D341Med (cell line): ENCODE measurements around the gene SON.

Experiments used
- DNase-seq: peaks from one replicate; pipeline ENCODE4 v3.0.0; 2012; ENCODE audit warnings: low spot score

Gene SON

DNA sequence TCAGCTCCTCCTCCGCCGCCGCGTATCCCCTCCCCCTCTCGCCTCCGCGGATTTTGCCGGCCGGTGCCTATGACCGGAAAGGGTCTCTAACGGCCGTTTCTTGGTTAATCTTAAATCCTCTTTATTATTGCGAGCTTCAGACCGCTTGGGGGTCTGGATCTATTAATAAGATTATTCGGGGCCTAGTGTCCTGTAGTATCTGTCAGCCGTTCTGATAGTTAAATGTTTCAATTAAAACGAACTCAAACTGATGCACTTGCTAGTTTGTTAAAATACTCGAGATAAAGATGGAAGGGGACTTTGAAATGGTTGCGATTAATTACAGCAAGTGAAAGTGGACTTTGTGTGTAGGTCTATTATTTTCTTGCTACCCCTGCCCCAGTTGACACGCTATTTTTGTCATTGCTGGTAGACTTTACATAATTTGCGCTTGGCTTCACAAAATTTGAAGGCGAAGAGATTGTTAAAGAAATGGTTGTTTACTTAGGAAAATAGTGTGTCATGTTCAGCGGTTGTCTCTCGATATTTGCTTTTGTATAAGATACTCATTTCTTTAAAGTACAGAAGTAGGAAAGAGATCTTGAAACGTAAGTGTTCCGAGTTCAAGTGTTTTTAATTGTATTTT is 779 bp downstream of the SON start:
- no peak for DNase-seq

DNA sequence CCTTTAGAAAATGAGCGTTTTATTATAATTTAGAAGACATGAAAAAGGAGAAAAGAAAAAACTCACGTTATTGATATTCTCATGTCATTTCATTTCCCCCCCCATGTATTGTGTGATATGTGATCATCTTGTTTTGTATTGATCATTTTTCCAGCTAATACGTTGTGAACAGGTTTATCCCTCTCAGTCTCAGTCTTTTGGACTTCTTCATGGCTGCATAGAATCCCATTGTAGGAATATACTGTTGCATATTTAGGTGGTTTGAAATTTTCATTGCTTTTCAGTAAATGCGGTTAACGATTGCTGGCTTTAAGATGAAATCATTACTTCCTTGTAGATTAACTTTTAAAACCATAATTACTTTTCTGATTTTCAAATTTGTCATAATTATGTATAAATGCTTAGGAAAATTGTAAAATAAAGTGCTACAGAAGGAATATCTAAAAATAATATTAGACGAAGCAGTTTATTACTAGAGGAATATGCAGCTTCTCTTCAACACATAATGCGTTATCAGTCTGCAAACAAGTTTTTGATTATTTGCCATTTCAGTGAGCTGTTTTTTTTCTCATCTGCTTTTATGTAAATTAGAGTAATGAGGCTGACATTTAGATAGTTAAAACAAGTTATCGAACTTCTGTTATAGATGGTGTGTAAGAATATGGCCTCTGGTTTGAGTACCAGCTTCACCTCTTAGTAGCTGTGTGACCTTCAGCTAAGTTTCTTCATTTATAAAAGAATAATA is 1.8 kb downstream of the SON start:
- no peak for DNase-seq

DNA sequence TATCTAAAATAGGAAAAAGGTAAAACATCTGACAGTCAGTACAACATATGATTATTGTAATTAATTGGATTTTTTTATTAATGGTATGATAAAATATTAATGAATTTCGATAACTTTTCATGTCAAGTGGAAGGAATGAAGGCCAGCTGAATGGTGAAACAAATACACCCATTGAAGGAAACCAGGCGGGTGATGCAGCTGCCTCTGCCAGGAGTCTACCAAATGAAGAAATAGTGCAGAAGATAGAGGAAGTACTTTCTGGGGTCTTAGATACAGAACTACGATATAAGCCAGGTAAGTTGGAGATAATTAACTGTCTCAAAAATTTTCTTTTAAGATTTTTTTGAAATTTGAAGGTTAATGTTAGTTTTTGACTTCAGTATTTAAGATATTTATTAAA is 3.2 kb downstream of the SON start:
- no peak for DNase-seq

DNA sequence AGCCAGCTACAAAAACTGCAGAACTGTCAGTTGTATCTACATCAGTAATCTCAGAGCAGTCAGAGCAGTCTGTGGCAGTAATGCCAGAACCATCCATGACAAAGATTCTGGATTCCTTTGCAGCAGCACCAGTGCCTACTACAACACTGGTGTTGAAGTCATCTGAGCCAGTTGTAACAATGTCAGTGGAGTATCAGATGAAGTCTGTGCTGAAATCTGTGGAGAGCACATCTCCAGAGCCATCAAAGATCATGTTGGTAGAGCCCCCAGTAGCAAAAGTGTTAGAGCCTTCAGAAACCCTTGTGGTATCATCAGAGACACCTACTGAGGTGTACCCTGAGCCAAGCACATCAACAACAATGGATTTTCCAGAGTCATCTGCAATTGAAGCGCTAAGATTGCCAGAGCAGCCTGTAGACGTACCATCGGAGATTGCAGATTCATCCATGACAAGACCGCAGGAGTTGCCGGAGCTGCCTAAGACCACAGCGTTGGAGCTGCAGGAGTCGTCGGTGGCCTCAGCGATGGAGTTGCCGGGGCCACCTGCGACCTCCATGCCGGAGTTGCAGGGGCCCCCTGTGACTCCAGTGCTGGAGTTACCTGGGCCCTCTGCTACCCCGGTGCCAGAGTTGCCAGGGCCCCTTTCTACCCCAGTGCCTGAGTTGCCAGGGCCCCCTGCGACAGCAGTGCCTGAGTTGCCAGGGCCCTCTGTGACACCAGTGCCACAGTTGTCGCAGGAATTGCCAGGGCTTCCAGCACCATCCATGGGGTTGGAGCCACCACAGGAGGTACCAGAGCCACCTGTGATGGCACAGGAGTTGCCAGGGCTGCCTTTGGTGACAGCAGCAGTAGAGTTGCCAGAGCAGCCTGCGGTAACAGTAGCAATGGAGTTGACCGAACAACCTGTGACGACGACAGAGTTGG is 7.3 kb downstream of the SON start:
- DNase-seq = no peak

DNA sequence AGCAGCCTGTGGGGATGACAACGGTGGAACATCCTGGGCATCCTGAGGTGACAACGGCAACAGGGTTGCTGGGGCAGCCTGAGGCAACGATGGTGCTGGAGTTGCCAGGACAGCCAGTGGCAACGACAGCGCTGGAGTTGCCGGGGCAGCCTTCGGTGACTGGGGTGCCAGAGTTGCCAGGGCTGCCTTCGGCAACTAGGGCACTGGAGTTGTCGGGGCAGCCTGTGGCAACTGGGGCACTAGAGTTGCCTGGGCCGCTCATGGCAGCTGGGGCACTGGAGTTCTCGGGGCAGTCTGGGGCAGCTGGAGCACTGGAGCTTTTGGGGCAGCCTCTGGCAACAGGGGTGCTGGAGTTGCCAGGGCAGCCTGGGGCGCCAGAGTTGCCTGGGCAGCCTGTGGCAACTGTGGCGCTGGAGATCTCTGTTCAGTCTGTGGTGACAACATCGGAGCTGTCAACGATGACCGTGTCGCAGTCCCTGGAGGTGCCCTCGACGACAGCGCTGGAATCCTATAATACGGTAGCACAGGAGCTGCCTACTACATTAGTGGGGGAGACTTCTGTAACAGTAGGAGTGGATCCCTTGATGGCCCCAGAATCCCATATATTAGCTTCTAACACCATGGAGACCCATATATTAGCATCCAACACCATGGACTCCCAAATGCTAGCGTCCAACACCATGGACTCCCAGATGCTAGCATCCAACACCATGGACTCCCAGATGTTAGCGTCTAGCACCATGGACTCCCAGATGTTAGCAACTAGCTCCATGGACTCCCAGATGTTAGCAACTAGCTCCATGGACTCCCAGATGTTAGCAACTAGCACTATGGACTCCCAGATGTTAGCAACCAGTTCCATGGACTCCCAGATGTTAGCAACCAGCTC is 8.2 kb downstream of the SON start:
- no peak for DNase-seq

DNA sequence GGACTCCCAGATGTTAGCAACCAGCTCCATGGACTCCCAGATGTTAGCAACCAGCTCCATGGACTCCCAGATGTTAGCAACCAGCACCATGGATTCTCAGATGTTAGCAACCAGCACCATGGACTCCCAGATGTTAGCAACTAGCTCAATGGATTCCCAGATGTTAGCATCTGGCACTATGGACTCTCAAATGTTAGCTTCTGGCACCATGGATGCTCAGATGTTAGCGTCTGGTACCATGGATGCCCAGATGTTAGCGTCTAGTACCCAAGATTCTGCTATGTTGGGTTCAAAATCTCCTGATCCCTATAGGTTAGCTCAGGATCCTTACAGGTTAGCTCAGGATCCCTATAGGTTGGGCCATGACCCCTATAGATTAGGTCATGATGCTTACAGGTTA is 8.8 kb downstream of the SON start:
- DNase-seq = no peak

DNA sequence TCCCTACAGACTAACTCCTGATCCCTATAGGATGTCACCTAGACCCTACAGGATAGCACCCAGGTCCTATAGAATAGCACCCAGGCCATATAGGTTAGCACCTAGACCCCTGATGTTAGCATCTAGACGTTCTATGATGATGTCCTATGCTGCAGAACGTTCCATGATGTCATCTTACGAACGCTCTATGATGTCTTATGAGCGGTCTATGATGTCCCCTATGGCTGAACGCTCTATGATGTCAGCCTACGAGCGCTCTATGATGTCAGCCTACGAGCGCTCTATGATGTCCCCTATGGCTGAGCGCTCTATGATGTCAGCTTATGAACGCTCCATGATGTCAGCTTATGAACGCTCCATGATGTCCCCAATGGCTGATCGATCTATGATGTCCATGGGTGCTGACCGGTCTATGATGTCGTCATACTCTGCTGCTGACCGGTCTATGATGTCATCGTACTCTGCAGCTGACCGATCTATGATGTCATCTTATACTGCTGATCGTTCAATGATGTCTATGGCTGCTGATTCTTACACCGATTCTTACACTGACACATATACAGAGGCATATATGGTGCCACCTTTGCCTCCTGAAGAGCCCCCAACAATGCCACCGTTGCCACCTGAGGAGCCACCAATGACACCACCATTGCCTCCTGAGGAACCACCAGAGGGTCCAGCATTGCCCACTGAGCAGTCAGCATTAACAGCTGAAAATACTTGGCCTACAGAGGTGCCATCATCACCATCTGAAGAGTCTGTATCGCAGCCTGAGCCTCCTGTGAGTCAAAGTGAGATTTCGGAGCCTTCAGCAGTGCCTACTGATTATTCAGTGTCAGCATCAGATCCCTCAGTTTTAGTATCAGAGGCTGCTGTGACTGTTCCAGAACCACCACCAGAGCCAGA is 9.5 kb downstream of the SON start:
- no peak for DNase-seq

DNA sequence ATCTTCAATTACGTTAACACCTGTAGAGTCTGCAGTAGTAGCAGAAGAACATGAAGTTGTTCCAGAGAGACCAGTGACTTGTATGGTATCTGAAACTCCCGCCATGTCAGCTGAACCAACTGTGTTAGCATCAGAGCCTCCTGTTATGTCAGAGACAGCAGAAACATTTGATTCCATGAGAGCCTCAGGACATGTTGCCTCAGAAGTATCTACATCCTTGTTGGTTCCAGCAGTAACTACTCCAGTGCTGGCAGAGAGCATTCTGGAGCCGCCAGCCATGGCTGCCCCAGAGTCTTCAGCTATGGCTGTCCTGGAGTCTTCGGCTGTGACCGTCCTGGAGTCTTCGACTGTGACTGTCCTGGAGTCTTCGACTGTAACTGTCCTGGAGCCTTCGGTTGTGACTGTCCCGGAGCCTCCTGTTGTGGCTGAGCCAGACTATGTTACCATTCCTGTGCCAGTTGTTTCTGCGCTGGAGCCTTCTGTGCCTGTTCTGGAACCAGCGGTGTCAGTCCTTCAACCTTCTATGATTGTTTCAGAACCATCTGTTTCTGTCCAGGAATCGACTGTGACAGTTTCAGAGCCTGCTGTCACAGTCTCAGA is 10.3 kb downstream of the SON start:
- no peak for DNase-seq

DNA sequence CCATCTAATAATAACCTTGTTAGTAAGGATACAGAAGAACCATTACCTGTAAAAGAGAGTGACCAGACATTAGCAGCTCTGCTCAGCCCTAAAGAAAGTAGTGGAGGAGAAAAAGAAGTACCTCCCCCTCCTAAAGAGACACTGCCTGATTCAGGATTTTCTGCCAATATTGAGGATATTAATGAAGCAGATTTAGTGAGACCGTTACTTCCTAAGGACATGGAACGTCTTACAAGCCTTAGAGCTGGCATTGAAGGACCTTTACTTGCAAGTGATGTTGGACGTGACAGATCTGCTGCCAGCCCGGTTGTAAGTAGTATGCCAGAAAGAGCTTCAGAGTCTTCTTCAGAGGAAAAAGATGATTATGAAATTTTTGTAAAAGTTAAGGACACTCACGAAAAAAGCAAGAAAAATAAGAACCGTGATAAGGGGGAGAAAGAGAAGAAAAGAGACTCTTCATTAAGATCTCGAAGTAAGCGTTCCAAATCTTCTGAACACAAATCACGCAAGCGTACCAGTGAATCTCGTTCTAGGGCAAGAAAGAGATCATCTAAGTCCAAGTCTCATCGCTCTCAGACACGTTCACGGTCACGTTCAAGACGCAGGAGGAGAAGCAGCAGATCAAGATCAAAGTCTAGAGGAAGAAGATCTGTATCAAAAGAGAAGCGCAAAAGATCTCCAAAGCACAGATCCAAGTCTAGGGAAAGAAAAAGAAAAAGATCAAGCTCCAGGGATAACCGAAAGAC is 11.6 kb downstream of the SON start:
- no peak for DNase-seq

DNA sequence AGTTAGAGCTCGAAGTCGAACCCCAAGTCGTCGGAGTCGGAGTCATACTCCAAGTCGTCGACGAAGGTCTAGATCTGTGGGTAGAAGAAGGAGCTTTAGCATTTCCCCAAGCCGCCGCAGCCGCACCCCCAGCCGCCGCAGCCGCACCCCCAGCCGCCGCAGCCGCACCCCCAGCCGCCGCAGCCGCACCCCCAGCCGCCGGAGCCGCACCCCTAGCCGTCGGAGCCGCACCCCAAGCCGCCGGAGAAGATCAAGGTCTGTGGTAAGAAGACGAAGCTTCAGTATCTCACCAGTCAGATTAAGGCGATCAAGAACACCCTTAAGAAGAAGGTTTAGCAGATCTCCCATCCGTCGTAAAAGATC is 12.1 kb downstream of the SON start:
- DNase-seq = no peak

DNA sequence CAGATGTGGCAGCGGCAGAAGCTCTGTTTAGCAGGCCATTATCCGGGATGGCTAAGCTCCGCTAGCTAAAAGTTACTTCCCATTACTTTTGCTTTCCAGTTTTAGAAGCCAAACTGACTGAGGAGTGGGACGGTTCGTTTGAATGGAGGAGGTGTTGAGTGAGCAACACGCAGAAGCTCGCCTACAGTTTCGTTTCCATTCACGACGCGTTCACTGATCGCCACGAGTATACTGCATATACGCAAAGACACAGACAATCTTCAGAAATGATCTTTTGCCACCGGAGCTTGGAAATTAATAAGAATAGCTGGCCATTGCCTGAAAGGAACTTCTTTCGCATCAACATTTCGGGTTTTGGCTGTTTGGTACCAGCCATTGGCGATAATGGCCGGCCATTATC is 14.6 kb downstream of the SON start:
- no peak for DNase-seq

DNA sequence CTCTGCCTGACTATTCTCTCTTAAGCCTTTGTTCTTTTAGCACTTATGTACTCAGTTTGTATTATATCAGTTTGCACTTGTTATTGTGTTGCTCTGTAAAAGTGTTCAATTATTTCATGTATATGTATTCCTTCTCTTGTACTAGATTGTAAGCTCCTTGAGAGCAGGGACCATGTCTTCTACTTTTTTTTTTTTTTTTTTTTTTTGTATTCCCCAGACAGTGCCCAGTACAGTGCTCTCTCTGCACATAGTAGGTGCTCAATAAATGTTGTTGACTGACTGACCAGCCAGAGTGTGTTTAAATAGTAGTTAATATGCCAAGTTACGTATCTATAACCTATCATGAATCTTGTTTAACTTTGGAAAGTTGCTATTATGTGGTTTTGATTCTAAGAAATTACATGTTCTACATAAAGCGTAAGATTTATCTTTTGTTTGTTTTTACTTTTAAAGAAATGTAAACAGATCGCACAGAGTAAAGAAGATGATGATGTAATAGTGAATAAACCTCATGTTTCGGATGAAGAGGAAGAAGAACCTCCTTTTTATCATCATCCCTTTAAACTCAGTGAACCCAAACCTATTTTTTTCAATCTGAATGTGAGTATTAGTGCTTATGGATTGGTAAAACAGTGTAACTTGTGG is 16.1 kb downstream of the SON start:
- DNase-seq = no peak

DNA sequence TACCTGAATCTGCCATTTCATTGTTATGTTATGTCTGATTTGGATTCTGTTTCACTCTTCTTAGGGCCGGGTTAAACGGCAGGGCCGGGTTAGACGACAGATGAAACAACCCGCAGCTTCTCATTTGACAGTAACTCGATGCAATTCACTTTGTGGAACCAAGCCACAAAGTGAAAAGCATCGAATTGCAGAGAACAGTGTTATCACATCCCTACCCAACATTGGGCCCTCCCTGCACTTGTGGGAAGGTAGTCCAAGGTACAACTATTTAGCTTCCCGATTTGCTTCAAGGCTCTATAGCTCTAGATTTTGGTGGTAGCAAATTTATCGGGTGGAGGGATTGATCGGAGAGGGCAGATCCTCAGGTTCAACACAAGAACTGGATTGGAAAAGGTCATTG is 17.0 kb downstream of the SON start:
- no peak for DNase-seq

DNA sequence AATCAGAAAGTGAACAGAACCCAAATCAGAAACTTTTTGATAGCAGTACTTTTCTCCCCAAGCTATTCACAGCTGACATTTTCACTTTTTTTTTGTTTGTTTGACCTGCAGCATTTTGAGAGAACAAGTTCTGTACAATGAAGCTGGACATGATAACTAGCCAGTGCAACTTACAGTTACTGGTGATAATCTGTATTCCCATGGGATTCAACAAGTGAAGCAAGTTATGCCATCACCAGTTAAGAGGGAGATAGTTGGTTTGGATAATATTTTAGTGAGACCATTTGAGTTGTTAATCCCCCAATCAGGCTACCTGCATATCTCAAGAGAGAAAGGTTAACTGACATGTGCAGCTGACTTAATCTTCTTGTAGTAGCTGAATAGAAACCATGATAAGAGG is 18.1 kb downstream of the SON start:
- DNase-seq = no peak

DNA sequence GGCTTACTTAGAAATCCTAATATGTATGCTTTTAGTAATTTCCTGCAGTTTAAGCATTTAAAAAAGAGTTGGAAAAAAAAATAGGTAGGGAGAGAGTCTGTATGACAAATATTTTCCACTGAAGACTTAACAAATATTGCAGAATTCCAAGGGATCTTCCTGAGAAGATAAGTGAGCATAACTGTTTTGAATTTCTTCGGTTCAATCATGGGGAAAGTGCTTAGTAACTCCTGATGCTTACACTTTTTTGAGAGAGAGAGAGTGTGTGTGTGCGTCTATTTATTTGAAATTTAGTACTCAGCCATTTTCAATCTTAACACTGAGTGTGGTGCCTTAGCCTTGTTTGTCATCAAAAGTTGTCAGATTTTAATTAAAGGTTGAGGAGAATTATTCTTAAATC is 18.5 kb downstream of the SON start:
- DNase-seq = no peak

DNA sequence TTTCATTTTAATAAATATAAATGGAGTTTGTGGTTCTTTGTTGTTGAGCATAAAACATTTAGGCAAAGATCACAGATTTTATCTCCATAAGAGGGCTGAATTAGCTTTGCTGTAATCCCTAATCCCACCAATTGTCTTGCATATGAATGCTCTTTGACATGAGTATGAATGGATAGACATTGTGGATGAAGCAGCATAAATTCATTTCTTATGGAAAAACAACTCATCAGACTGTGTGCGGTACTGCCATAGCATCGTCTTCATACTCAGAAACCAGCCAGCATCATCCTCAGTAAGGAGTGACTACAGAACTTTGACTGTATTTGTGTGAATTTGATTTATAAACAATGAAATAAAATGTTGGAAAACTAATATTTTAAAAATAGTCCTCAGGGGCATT is 19.6 kb downstream of the SON start:
- DNase-seq = no peak

DNA sequence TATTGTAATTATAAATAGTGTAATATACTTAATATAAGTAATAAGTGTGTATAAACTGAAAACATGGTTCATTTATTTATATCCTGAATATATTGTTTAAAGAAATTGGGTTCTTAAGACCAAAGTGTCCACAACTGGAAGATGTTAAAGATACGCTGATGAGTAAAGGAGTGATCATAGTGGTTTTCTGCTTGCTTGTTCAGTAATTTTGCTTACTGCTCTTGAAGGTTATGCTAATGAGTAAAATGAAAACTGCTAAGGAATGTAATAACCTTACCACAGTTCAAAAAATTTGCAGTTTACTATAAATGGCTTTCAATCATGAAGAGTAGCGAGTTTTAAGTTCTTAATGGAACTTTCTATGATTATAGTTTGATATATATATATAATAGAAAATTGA is 23.7 kb downstream of the SON start:
- DNase-seq = no peak

DNA sequence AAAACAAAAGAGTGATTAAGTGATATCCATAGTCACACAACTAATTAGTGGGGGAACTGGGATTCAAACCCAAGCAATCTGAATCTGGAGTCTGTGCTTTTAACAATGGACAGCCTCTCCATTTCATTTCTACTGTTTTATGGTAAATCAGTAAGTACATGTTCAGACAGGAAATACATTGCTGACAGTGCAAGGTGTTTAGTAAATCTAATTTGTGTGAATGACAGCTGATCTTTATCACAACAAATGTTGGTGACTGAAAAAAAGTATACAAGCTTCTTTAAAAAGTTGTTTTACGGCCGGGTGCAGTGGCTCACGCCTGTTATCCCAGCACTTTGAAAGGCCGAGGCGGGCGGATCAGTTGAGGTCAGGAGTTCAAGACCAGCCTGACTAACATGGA is 25.1 kb downstream of the SON start:
- no peak for DNase-seq

DNA sequence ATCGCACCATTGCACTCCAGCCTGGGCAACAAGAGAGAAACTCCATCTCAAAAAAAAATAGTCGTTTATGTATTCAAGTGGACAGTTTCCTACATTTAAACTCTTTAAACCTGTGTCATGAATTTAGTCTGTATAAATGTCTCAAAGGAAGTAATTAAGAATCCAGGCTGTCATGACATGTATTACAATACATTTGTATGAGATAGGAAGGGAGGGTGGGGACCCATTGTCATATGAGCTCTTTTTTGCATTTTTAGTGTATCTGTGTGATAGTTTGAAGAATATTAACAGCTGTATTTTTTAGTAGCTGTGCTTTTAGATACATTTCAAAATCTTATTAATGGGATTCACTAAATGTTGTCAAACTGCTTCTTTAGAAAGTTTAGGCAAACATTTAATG is 25.6 kb downstream of the SON start:
- DNase-seq = no peak
